ENCODE data around the gene SVIL.

Gene SVIL

GRCh38 chr10:29627201-29628132, 7.3 kb downstream of the SVIL start:
- TF ChIP-seq MAX (IDR thresholded peaks at IDR 0.05) (no peak), FOXM1 (IDR thresholded peaks at IDR 0.05; ENCODE audit: borderline replicate concordance, low read depth) (no peak), TEAD4 (IDR thresholded peaks at IDR 0.05) (no peak), TCF12 (IDR thresholded peaks at IDR 0.05; ENCODE audit: low read depth) (no peak), EP300 (IDR thresholded peaks at IDR 0.05; ENCODE audit: borderline replicate concordance) (no peak), EGR1 (IDR thresholded peaks at IDR 0.05) (no peak), NFIC (IDR thresholded peaks at IDR 0.05) (no peak), TAF1 (IDR thresholded peaks at IDR 0.05; ENCODE audit: low read depth) (no peak), CREB1 (IDR thresholded peaks at IDR 0.05; ENCODE audit: low read depth) (no peak), REST (IDR thresholded peaks at IDR 0.05; ENCODE audit: low read depth) (no peak), ZBTB7A (IDR thresholded peaks at IDR 0.05; ENCODE audit: low read depth) (no peak), CEBPB (IDR thresholded peaks at IDR 0.05) (no peak), RAD21 (IDR thresholded peaks at IDR 0.05; ENCODE audit: low read depth) (no peak), YY1 (IDR thresholded peaks at IDR 0.05; ENCODE audit: low read depth) (no peak)
- TF ChIP-seq, protein P1, sequence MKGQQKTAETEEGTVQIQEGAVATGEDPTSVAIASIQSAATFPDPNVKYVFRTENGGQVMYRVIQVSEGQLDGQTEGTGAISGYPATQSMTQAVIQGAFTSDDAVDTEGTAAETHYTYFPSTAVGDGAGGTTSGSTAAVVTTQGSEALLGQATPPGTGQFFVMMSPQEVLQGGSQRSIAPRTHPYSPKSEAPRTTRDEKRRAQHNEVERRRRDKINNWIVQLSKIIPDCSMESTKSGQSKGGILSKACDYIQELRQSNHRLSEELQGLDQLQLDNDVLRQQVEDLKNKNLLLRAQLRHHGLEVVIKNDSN (IDR thresholded peaks at IDR 0.05) = no peak

GRCh38 chr10:29623797-29624196, 11.0 kb downstream of the SVIL start:
- TF ChIP-seq CEBPB (IDR thresholded peaks at IDR 0.05) = peak; percentile 32; the same call in 1 of the 2 replicates
- TF ChIP-seq FOXM1 (IDR thresholded peaks at IDR 0.05; ENCODE audit: borderline replicate concordance, low read depth) = no peak

- TF ChIP-seq ZBTB7A (IDR thresholded peaks at IDR 0.05; ENCODE audit: low read depth) = no peak
- TF ChIP-seq MAX (IDR thresholded peaks at IDR 0.05) = no peak
- no peak for TF ChIP-seq TCF12 (IDR thresholded peaks at IDR 0.05; ENCODE audit: low read depth)
- TF ChIP-seq EP300 (IDR thresholded peaks at IDR 0.05; ENCODE audit: borderline replicate concordance) = no peak
- TF ChIP-seq REST (IDR thresholded peaks at IDR 0.05; ENCODE audit: low read depth) = no peak
- TF ChIP-seq TEAD4 (IDR thresholded peaks at IDR 0.05) = no peak
- TF ChIP-seq TAF1 (IDR thresholded peaks at IDR 0.05; ENCODE audit: low read depth) = no peak
- TF ChIP-seq, protein P1 (IDR thresholded peaks at IDR 0.05) = no peak
- TF ChIP-seq FOXM1 (IDR thresholded peaks at IDR 0.05; ENCODE audit: borderline replicate concordance, low read depth) = no peak
- no peak for TF ChIP-seq CEBPB (IDR thresholded peaks at IDR 0.05)
These were observed 12.3 kb downstream of the SVIL start for GRCh38 chr10:29622382-29622922.

- no peak for TF ChIP-seq YY1 (IDR thresholded peaks at IDR 0.05; ENCODE audit: low read depth)
- no peak for TF ChIP-seq FOXM1 (IDR thresholded peaks at IDR 0.05; ENCODE audit: borderline replicate concordance, low read depth)
- no peak for TF ChIP-seq EP300 (IDR thresholded peaks at IDR 0.05; ENCODE audit: borderline replicate concordance)
These were observed 13.6 kb downstream of the SVIL start for GRCh38 chr10:29621161-29621560.

DNA sequence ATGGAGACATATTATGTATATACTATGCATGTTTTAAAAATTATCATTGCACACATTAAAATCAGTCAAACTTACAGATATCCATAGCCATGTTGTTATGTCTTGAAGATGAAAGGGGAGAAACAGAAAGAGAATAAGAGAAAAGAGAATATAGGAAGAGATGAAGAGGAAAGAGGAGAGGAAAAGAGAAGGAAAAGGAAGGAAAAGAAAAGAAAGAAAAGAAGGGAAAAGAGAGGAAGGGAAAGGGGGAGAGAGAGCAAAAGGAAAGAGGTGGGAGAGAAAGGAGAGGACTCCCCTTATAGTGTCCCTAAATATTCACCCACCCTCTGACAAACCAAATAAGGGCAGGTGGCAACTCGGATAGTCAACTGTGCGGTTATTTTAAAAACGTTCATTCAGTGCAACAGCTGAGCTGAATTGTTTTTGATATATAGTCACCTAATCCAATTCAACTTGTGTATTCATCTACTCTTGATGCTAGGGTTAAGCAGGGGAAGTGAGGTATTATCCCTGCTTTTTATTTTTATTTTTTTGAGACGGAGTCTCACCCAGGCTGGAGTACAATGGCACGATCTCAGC, 14.6 kb downstream of the SVIL start:
- TF ChIP-seq, protein P1 (IDR thresholded peaks at IDR 0.05) = no peak
- TF ChIP-seq CEBPB (IDR thresholded peaks at IDR 0.05) (no peak), EP300 (IDR thresholded peaks at IDR 0.05; ENCODE audit: borderline replicate concordance) (no peak), TAF1 (IDR thresholded peaks at IDR 0.05; ENCODE audit: low read depth) (no peak), EGR1 (IDR thresholded peaks at IDR 0.05) (no peak), REST (IDR thresholded peaks at IDR 0.05; ENCODE audit: low read depth) (no peak), TEAD4 (IDR thresholded peaks at IDR 0.05) (no peak), ZBTB7A (IDR thresholded peaks at IDR 0.05; ENCODE audit: low read depth) (no peak), NFIC (IDR thresholded peaks at IDR 0.05) (no peak)
